SK-N-SH treated with all-trans-retinoic acid at 6 μM for 48 hours (cell line): ENCODE measurements around the gene PCDHA13.
"Not testable (repeated sequence)": the region's sequence is repeated elsewhere in the genome, so short reads cannot be mapped to it uniquely, and the experiment has no call there.

Experiments
- ATAC-seq: fragments of 200-7000 bp; cut with Tn5 transposase; 3 replicates; pipeline ENCODE4 v1.9.1; 2020; ENCODE audit warnings: mild to moderate bottlenecking, moderate library complexity
- ARNTL ChIP-seq: fragments of 450-650 bp; formaldehyde crosslinking; IDR thresholded peaks from 2 replicates; pipeline ENCODE4 v1.5.0; 2020; ENCODE audit warnings: low read depth, mild to moderate bottlenecking, moderate library complexity, borderline replicate concordance
- CSDC2 ChIP-seq: fragments of 250-450 bp; sonication (Bioruptor Pico); IDR thresholded peaks from 2 replicates; pipeline ENCODE4 v1.5.0; 2020; ENCODE audit warnings: mild to moderate bottlenecking, moderate library complexity
- ESRRG ChIP-seq: fragments of 250-450 bp; sonication (Bioruptor Pico); IDR thresholded peaks from 2 replicates; pipeline ENCODE4 v1.6.1; 2021; ENCODE audit warnings: mild to moderate bottlenecking
- ISL1 ChIP-seq: fragments of 250-450 bp; sonication (Bioruptor Pico); IDR thresholded peaks from 2 replicates; pipeline ENCODE4 v2.1.2; 2022; ENCODE audit warnings: mild to moderate bottlenecking, moderate library complexity
- OSR1 ChIP-seq: fragments of 250-450 bp; sonication (Bioruptor Pico); IDR thresholded peaks from 2 replicates; pipeline ENCODE4 v1.8.0; 2022; ENCODE audit warnings: moderate library complexity, mild to moderate bottlenecking, inconsistent platforms
- PPARA ChIP-seq: fragments of 250-450 bp; sonication (Bioruptor Pico); IDR thresholded peaks from 2 replicates; pipeline ENCODE4 v1.5.0; 2020; ENCODE audit warnings: mild to moderate bottlenecking, borderline replicate concordance
- RARB ChIP-seq: fragments of 250-450 bp; sonication (Bioruptor Pico); IDR thresholded peaks from 2 replicates; pipeline ENCODE4 v1.8.0; 2021; ENCODE audit warnings: mild to moderate bottlenecking, moderate library complexity
- SNAI2 ChIP-seq: fragments of 250-450 bp; sonication (Bioruptor Pico); IDR thresholded peaks from 2 replicates; pipeline ENCODE4 v1.5.0; 2020; ENCODE audit warnings: mild to moderate bottlenecking, moderate library complexity
- TCF4 ChIP-seq: fragments of 250-450 bp; sonication (Bioruptor Pico); IDR thresholded peaks from 2 replicates; pipeline ENCODE4 v1.8.0; 2021; ENCODE audit warnings: mild to moderate bottlenecking, moderate library complexity, borderline replicate concordance
- TOX ChIP-seq: fragments of 250-450 bp; sonication (Bioruptor Pico); IDR thresholded peaks from 2 replicates; pipeline ENCODE4 v1.8.0; 2021; ENCODE audit warnings: mild to moderate bottlenecking, moderate library complexity, borderline replicate concordance
- ZC3H10 ChIP-seq: fragments of 250-450 bp; sonication (Bioruptor Pico); IDR thresholded peaks from 2 replicates; pipeline ENCODE4 v1.5.1; 2021; ENCODE audit warnings: mild to moderate bottlenecking, moderate library complexity
- ZFP3 ChIP-seq: fragments of 250-450 bp; sonication (Bioruptor Pico); IDR thresholded peaks from 2 replicates; pipeline ENCODE4 v1.5.0; 2020; ENCODE audit warnings: mild to moderate bottlenecking, moderate library complexity
- ZFP30 ChIP-seq: fragments of 450-650 bp; formaldehyde crosslinking; IDR thresholded peaks from 2 replicates; pipeline ENCODE4 v1.5.0; 2022; ENCODE audit warnings: mild to moderate bottlenecking, moderate library complexity
- ZNF565 ChIP-seq: fragments of 450-650 bp; formaldehyde crosslinking; conservative IDR thresholded peaks from 2 replicates; pipeline ENCODE4 v1.5.0; 2020; ENCODE audit warnings: low read depth, mild to moderate bottlenecking, moderate library complexity
- ZNF70 ChIP-seq: fragments of 450-650 bp; formaldehyde crosslinking; IDR thresholded peaks from 2 replicates; pipeline ENCODE4 v1.5.0; 2020; ENCODE audit warnings: mild to moderate bottlenecking, moderate library complexity
- ZNF8 ChIP-seq: fragments of 450-650 bp; formaldehyde crosslinking; IDR thresholded peaks from 2 replicates; pipeline ENCODE4 v1.5.0; 2020; ENCODE audit warnings: mild to moderate bottlenecking, moderate library complexity
- TF ChIP-seq, protein P1 (sequence below): fragments of 250-450 bp; sonication (Bioruptor Pico); IDR thresholded peaks from 2 replicates; pipeline ENCODE4 v1.8.0; 2020; ENCODE audit warnings: mild to moderate bottlenecking, moderate library complexity, borderline replicate concordance
- TF ChIP-seq, protein P2 (sequence below): fragments of 250-450 bp; sonication (Bioruptor Pico); IDR thresholded peaks from 2 replicates; pipeline ENCODE4 v1.5.1; 2021; ENCODE audit warnings: mild to moderate bottlenecking, moderate library complexity
- TF ChIP-seq, protein P3 (sequence below): fragments of 250-450 bp; sonication (Bioruptor Pico); IDR thresholded peaks from 2 replicates; pipeline ENCODE4 v1.5.0; 2020; ENCODE audit warnings: mild to moderate bottlenecking, moderate library complexity
- TF ChIP-seq, protein P4 (sequence below): fragments of 250-450 bp; sonication (Bioruptor Pico); IDR thresholded peaks from 2 replicates; pipeline ENCODE4 v1.8.0; 2021; ENCODE audit warnings: low read depth, mild to moderate bottlenecking, moderate library complexity, borderline replicate concordance

Gene PCDHA13

DNA sequence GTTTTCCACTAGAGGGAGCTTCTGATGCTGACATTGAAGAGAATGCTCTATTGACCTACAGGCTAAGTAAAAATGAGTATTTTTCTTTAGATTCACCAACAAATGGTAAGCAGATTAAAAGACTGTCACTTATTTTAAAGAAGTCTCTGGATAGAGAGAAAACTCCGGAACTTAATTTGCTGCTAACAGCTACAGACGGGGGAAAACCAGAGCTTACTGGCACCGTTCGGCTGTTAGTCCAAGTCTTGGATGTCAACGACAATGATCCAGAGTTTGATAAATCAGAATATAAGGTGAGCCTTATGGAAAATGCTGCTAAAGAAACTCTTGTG, 12.4 kb upstream of the PCDHA13 start (continued):
- TF ChIP-seq, protein P1, sequence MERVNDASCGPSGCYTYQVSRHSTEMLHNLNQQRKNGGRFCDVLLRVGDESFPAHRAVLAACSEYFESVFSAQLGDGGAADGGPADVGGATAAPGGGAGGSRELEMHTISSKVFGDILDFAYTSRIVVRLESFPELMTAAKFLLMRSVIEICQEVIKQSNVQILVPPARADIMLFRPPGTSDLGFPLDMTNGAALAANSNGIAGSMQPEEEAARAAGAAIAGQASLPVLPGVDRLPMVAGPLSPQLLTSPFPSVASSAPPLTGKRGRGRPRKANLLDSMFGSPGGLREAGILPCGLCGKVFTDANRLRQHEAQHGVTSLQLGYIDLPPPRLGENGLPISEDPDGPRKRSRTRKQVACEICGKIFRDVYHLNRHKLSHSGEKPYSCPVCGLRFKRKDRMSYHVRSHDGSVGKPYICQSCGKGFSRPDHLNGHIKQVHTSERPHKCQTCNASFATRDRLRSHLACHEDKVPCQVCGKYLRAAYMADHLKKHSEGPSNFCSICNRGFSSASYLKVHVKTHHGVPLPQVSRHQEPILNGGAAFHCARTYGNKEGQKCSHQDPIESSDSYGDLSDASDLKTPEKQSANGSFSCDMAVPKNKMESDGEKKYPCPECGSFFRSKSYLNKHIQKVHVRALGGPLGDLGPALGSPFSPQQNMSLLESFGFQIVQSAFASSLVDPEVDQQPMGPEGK (CRISPR knock-in tag) = no peak
- TF ChIP-seq, protein P2, sequence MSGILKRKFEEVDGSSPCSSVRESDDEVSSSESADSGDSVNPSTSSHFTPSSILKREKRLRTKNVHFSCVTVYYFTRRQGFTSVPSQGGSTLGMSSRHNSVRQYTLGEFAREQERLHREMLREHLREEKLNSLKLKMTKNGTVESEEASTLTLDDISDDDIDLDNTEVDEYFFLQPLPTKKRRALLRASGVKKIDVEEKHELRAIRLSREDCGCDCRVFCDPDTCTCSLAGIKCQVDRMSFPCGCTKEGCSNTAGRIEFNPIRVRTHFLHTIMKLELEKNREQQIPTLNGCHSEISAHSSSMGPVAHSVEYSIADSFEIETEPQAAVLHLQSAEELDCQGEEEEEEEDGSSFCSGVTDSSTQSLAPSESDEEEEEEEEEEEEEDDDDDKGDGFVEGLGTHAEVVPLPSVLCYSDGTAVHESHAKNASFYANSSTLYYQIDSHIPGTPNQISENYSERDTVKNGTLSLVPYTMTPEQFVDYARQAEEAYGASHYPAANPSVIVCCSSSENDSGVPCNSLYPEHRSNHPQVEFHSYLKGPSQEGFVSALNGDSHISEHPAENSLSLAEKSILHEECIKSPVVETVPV (CRISPR knock-in tag) = no peak
- no peak for TF ChIP-seq PPARA (CRISPR knock-in tag)
- no peak for TF ChIP-seq SNAI2
- no peak for TF ChIP-seq ZNF565 (CRISPR knock-in tag)

DNA sequence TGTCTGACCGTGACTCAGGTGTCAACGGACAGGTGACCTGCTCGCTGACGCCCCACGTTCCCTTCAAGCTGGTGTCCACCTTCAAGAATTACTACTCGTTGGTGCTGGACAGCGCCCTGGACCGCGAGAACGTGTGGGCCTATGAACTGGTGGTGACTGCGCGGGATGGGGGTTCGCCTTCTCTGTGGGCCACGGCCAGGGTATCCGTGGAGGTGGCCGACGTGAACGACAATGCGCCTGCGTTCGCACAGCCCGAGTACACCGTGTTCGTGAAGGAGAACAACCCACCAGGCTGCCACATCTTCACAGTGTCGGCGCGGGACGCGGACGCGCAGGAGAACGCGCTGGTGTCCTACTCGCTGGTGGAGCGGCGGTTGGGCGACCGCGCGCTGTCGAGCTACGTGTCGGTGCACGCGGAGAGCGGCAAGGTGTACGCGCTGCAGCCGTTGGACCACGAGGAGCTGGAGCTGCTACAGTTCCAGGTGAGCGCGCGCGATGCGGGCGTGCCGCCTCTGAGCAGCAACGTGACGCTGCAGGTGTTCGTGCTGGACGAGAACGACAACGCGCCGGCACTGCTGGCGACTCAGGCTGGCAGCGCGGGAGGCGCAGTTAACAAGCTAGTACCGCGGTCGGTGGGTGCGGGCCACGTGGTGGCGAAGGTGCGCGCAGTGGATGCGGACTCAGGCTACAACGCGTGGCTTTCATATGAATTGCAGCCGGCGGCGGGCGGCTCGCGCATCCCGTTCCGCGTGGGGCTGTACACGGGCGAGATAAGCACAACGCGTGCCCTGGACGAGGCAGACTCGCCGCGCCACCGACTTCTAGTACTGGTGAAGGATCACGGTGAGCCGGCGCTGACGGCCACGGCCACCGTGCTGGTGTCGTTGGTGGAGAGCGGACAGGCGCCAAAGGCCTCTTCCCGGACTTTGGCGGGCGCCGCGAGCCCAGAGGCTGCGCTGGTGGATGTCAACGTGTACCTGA, 11.4 kb upstream of the PCDHA13 start:
- no peak for TF ChIP-seq ESRRG (CRISPR knock-in tag)
- no peak for TF ChIP-seq ZNF70 (CRISPR knock-in tag)
- TF ChIP-seq TOX (CRISPR knock-in tag) = no peak
- TF ChIP-seq ARNTL (CRISPR knock-in tag) = no peak
- no peak for TF ChIP-seq ZNF8
- TF ChIP-seq ZFP3 (CRISPR knock-in tag) = no peak
- TF ChIP-seq ZNF565 (CRISPR knock-in tag) = no peak
- TF ChIP-seq ISL1 (CRISPR knock-in tag) = no peak
- no peak for TF ChIP-seq ZC3H10
- no peak for TF ChIP-seq CSDC2 (CRISPR knock-in tag)
- no peak for TF ChIP-seq OSR1 (CRISPR knock-in tag)
- TF ChIP-seq, protein P3, sequence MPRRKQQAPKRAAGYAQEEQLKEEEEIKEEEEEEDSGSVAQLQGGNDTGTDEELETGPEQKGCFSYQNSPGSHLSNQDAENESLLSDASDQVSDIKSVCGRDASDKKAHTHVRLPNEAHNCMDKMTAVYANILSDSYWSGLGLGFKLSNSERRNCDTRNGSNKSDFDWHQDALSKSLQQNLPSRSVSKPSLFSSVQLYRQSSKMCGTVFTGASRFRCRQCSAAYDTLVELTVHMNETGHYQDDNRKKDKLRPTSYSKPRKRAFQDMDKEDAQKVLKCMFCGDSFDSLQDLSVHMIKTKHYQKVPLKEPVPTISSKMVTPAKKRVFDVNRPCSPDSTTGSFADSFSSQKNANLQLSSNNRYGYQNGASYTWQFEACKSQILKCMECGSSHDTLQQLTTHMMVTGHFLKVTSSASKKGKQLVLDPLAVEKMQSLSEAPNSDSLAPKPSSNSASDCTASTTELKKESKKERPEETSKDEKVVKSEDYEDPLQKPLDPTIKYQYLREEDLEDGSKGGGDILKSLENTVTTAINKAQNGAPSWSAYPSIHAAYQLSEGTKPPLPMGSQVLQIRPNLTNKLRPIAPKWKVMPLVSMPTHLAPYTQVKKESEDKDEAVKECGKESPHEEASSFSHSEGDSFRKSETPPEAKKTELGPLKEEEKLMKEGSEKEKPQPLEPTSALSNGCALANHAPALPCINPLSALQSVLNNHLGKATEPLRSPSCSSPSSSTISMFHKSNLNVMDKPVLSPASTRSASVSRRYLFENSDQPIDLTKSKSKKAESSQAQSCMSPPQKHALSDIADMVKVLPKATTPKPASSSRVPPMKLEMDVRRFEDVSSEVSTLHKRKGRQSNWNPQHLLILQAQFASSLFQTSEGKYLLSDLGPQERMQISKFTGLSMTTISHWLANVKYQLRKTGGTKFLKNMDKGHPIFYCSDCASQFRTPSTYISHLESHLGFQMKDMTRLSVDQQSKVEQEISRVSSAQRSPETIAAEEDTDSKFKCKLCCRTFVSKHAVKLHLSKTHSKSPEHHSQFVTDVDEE = no peak
- no peak for TF ChIP-seq ZFP30
- TF ChIP-seq, protein P4, sequence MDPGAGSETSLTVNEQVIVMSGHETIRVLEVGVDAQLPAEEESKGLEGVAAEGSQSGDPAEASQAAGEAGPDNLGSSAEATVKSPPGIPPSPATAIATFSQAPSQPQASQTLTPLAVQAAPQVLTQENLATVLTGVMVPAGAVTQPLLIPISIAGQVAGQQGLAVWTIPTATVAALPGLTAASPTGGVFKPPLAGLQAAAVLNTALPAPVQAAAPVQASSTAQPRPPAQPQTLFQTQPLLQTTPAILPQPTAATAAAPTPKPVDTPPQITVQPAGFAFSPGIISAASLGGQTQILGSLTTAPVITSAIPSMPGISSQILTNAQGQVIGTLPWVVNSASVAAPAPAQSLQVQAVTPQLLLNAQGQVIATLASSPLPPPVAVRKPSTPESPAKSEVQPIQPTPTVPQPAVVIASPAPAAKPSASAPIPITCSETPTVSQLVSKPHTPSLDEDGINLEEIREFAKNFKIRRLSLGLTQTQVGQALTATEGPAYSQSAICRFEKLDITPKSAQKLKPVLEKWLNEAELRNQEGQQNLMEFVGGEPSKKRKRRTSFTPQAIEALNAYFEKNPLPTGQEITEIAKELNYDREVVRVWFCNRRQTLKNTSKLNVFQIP (CRISPR knock-in tag) = no peak
- TF ChIP-seq RARB (CRISPR knock-in tag) = no peak
- no peak for TF ChIP-seq PPARA (CRISPR knock-in tag)
- ATAC-seq = no peak

DNA sequence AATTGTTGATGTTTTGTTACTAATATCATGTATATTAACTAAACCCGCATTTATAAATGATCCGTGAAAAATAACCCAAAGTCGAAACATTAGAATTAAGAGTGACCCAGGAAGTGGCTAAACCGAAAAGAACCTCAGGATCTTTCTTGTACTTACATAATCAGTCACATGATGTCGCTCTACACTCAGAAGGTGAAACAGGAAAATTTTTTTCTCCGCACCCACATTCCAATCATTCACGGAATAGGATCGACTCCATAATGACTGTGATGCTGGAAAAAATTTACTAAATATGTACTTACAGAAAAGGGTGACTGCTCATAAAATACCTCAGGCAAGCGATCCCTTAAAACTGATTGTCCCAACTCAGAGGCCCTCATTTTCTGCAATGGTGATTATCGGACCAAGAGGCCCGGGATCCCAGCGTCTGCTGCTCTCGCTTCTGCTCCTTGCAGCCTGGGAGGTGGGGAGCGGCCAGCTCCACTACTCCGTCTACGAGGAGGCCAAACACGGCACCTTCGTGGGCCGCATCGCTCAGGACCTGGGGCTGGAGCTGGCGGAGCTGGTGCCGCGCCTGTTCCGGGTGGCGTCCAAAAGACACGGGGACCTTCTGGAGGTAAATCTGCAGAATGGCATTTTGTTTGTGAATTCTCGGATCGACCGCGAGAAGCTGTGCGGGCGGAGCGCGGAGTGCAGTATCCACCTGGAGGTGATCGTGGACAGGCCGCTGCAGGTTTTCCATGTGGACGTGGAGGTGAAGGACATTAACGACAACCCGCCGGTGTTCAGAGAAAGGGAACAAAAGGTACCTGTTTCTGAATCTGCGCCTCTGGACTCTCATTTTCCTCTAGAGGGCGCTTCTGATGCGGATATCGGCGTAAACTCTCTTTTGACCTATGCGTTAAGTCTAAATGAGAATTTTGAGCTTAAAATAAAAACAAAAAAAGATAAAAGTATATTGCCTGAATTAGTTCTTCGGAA, 6.5 kb upstream of the PCDHA13 start, which contains the start of gene PCDHA12:
PCDHA12 (plus strand) TSS at position 224 of the 981 bp plus-strand sequence; CDS start at position 389, 165 bp downstream.
- TF ChIP-seq ARNTL (CRISPR knock-in tag) = no peak
- no peak for TF ChIP-seq ISL1 (CRISPR knock-in tag)
- no peak for TF ChIP-seq TCF4 (CRISPR knock-in tag)
- TF ChIP-seq, protein P4 (CRISPR knock-in tag) = no peak
- no peak for TF ChIP-seq TOX (CRISPR knock-in tag)
- TF ChIP-seq CSDC2 (CRISPR knock-in tag) = no peak
- ATAC-seq = peak; percentile 80

DNA sequence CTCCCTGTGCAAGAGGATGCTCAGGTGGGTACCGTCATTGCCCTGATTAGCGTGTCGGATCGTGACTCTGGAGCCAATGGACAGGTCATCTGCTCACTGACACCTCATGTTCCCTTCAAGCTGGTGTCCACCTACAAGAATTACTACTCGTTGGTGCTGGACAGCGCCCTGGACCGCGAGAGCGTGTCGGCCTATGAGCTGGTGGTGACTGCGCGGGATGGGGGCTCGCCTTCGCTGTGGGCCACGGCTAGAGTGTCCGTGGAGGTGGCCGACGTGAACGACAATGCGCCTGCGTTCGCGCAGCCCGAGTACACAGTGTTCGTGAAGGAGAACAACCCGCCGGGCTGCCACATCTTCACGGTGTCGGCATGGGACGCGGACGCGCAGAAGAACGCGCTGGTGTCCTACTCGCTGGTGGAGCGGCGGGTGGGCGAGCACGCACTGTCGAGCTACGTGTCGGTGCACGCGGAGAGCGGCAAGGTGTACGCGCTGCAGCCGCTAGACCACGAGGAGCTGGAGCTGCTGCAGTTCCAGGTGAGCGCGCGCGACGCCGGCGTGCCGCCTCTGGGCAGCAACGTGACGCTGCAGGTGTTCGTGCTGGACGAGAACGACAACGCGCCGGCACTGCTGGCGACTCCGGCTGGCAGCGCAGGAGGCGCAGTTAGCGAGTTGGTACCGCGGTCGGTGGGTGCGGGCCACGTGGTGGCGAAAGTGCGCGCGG, 5.2 kb upstream of the PCDHA13 start:
- ATAC-seq = not testable (repeated sequence)
